ENCODE measurements around the gene LCE2A.

DNA sequence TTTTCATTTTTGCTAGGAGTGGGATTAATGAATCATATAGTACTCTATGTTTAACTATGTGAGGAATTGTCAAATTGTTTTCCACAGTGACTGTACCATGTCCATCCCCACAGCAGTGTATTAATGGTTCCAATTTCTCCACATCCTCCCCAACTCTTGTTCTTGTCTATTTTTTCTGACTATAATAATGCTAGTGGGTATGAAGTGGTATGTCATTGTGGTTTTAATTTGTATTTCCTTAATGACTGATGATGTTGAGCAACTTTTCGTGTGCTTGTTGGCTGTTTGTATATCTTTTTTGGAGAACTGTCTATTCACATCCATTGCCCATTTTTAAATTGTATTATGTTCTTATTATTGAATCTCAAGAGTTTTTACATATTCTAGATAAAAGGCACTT lies 49.7 kb downstream of the LCE2A start:
- TF ChIP-seq, protein P1, sequence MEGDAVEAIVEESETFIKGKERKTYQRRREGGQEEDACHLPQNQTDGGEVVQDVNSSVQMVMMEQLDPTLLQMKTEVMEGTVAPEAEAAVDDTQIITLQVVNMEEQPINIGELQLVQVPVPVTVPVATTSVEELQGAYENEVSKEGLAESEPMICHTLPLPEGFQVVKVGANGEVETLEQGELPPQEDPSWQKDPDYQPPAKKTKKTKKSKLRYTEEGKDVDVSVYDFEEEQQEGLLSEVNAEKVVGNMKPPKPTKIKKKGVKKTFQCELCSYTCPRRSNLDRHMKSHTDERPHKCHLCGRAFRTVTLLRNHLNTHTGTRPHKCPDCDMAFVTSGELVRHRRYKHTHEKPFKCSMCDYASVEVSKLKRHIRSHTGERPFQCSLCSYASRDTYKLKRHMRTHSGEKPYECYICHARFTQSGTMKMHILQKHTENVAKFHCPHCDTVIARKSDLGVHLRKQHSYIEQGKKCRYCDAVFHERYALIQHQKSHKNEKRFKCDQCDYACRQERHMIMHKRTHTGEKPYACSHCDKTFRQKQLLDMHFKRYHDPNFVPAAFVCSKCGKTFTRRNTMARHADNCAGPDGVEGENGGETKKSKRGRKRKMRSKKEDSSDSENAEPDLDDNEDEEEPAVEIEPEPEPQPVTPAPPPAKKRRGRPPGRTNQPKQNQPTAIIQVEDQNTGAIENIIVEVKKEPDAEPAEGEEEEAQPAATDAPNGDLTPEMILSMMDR (IDR thresholded peaks at IDR 0.05): no peak
- no peak for TF ChIP-seq POLR2A (IDR thresholded peaks at IDR 0.05)
